Activated naive CD4-positive, alpha-beta T cell treated with anti-CD3 and anti-CD28 coated beads for 36 hours (primary cell): ENCODE results near the gene IL1A. TPM values are rescaled to one million over a fixed set of nuclear protein-coding genes. Genes with fewer than 3 reads are reported as not detected.

ENCODE experiments used
- CTCF ChIA-PET: fragments of 350-600 bp; sonication (Branson Sonifier 250); formaldehyde crosslinking; loops from one replicate; lab custom pipeline; 2021; ENCODE audit warnings: antibody characterized with exemption; lab: Charles Lee
- DNase-seq: peaks from one replicate; pipeline ENCODE4 v3.0.0-alpha.2; 2020
- H3K27ac Mint-ChIP-seq: one replicate; pipeline ENCODE4 v1.8.0; 2021; ENCODE audit warnings: mild to moderate bottlenecking, mixed read lengths
- H3K27me3 Mint-ChIP-seq: one replicate; pipeline ENCODE4 v1.8.0; 2021; ENCODE audit warnings: low read depth, mixed read lengths
- H3K36me3 Mint-ChIP-seq: one replicate; pipeline ENCODE4 v1.8.0; 2021; ENCODE audit warnings: low read depth, mixed read lengths
- H3K4me1 Mint-ChIP-seq: one replicate; pipeline ENCODE4 v1.8.0; 2021; ENCODE audit warnings: low read depth, mixed read lengths
- H3K4me3 Mint-ChIP-seq: one replicate; pipeline ENCODE4 v1.8.0; 2021; ENCODE audit warnings: mild to moderate bottlenecking, moderate library complexity, mixed read lengths
- H3K9me3 Mint-ChIP-seq: one replicate; pipeline ENCODE4 v1.8.0; 2021; ENCODE audit warnings: mixed read lengths
- intact Hi-C: fragments of 100-400 bp; cut with micrococcal nuclease; formaldehyde crosslinking; loops from one replicate; pipeline ENCODE4 v1.15.1; 2023
- total RNA-seq, 2 experiments: library from RNA; stranded (reverse); gene quantifications; one replicate each; pipeline ENCODE4 v1.2.3, GENCODE V29; 2021

Gene IL1A
- total RNA-seq, 2 experiments from 2014 or later, result 0.17 to 0.29 TPM

- no peaks in the 10 kb centered on the region for H3K36me3 Mint-ChIP-seq
- peaks cover 25% of the 10 kb centered on the region for H3K4me1 Mint-ChIP-seq
- CTCF ChIA-PET, result interaction anchor here (0.8 kb wide), 1 partner anchor 72 kb away, joined by 3 read pairs; no protein-coding TSS in a partner anchor
- H3K9me3 Mint-ChIP-seq, result peaks cover 9% of the 10 kb centered on the region
- H3K27me3 Mint-ChIP-seq, result no peaks in the 10 kb centered on the region
- intact Hi-C loops, result loop anchor here (5.0 kb wide), 1 partner anchor 51 kb away; the partner anchor contains the start of gene CKAP2L
- DNase-seq, result no peak
- H3K4me3 Mint-ChIP-seq, result no peak overlapping the region
- no peak overlapping the region for H3K27ac Mint-ChIP-seq
Observed at GRCh38 chr2:112813280-112813966, 29.1 kb upstream of the IL1A start.

- no peak overlapping the region for H3K4me3 Mint-ChIP-seq
- peak overlapping the region; percentile 64 for H3K27ac Mint-ChIP-seq
- CTCF ChIA-PET, result interaction anchor here (0.6 to 0.8 kb wide), 2 partner anchors 72 to 332 kb away, joined by 3 to 4 read pairs; no protein-coding TSS in a partner anchor
Observed at GRCh38 chr2:112812318-112813267, 28.3 kb upstream of the IL1A start.

GRCh38 chr2:112811841-112812306, 27.6 kb upstream of the IL1A start:
- CTCF ChIA-PET, result interaction anchor here (0.6 kb wide), 1 partner anchor 331 kb away, joined by 4 read pairs; no protein-coding TSS in a partner anchor
- intact Hi-C loops, result loop anchor here (1.0 to 5.0 kb wide), 2 partner anchors 8 to 50 kb away; partner anchors contain the start of gene CKAP2L
- Mint-ChIP-seq H3K9me3 (peaks cover 16% of the 10 kb centered on the region), H3K36me3 (no peaks in the 10 kb centered on the region), H3K27ac (peak overlapping the region; percentile 64), H3K27me3 (no peaks in the 10 kb centered on the region), H3K4me1 (peaks cover 25% of the 10 kb centered on the region), H3K4me3 (no peak overlapping the region)
- peak; percentile 49 for DNase-seq

More at GRCh38 chr2:112812318-112813267, 28.3 kb upstream of the IL1A start:
- DNase-seq, result no peak
- H3K27me3 Mint-ChIP-seq, result no peaks in the 10 kb centered on the region
- H3K4me1 Mint-ChIP-seq, result peaks cover 25% of the 10 kb centered on the region
- H3K36me3 Mint-ChIP-seq, result no peaks in the 10 kb centered on the region
- H3K9me3 Mint-ChIP-seq, result peaks cover 11% of the 10 kb centered on the region
- intact Hi-C loops, result loop anchor here (1.0 to 5.0 kb wide), 2 partner anchors 8 to 50 kb away; partner anchors contain the start of gene CKAP2L

- intact Hi-C loops, result loop anchor here (5.0 kb wide), 1 partner anchor 49 kb away; the partner anchor contains the start of gene CKAP2L
Observed at GRCh38 chr2:112811276-112811831, 27.1 kb upstream of the IL1A start.

GRCh38 chr2:112809112-112809511, 24.8 kb upstream of the IL1A start:
- Mint-ChIP-seq H3K27ac (peak overlapping the region; percentile 27), H3K4me1 (peaks cover 35% of the 10 kb centered on the region), H3K27me3 (no peaks in the 10 kb centered on the region), H3K9me3 (peaks cover 16% of the 10 kb centered on the region), H3K36me3 (no peaks in the 10 kb centered on the region), H3K4me3 (no peak overlapping the region)
- CTCF ChIA-PET, result interaction anchor here (1.0 kb wide), 1 partner anchor 15 kb away, joined by 3 read pairs; no protein-coding TSS in a partner anchor
- intact Hi-C loops, result no loop called here
- no peak for DNase-seq

More at GRCh38 chr2:112811276-112811831, 27.1 kb upstream of the IL1A start:
- H3K27ac Mint-ChIP-seq, result no peak overlapping the region
- H3K36me3 Mint-ChIP-seq, result no peaks in the 10 kb centered on the region
- no peak overlapping the region for H3K4me3 Mint-ChIP-seq
- CTCF ChIA-PET, result no interaction called here
- no peaks in the 10 kb centered on the region for H3K27me3 Mint-ChIP-seq
- no peak for DNase-seq
- H3K4me1 Mint-ChIP-seq, result peaks cover 28% of the 10 kb centered on the region
- peaks cover 16% of the 10 kb centered on the region for H3K9me3 Mint-ChIP-seq

- DNase-seq, result no peak
- H3K9me3 Mint-ChIP-seq, result peaks cover 16% of the 10 kb centered on the region
- intact Hi-C loops, result no loop called here
- H3K4me3 Mint-ChIP-seq, result no peak overlapping the region
- H3K27me3 Mint-ChIP-seq, result no peaks in the 10 kb centered on the region
- no peak overlapping the region for H3K27ac Mint-ChIP-seq
- no peaks in the 10 kb centered on the region for H3K36me3 Mint-ChIP-seq
- CTCF ChIA-PET, result no interaction called here
- H3K4me1 Mint-ChIP-seq, result peaks cover 28% of the 10 kb centered on the region
Observed at GRCh38 chr2:112807233-112807807, 23.0 kb upstream of the IL1A start.

GRCh38 chr2:112805542-112805941, 21.2 kb upstream of the IL1A start:
- peak overlapping the region; percentile 4 for H3K27ac Mint-ChIP-seq
- H3K36me3 Mint-ChIP-seq, result no peaks in the 10 kb centered on the region
- H3K27me3 Mint-ChIP-seq, result no peaks in the 10 kb centered on the region
- CTCF ChIA-PET, result interaction anchor here (0.7 kb wide), 1 partner anchor 65 kb away, joined by 4 read pairs; no protein-coding TSS in a partner anchor
- intact Hi-C loops, result no loop called here
- peaks cover 17% of the 10 kb centered on the region for H3K4me1 Mint-ChIP-seq
- peaks cover 15% of the 10 kb centered on the region for H3K9me3 Mint-ChIP-seq
- no peak overlapping the region for H3K4me3 Mint-ChIP-seq
- peak; percentile 16 for DNase-seq

GRCh38 chr2:112803691-112804521, 19.6 kb upstream of the IL1A start:
- no peak for DNase-seq
- Mint-ChIP-seq H3K27me3 (no peaks in the 10 kb centered on the region), H3K4me1 (peaks cover 17% of the 10 kb centered on the region), H3K9me3 (peaks cover 11% of the 10 kb centered on the region), H3K4me3 (no peak overlapping the region), H3K27ac (no peak overlapping the region), H3K36me3 (no peaks in the 10 kb centered on the region)
- CTCF ChIA-PET, result no interaction called here
- intact Hi-C loops, result loop anchor here (1.0 kb wide), 1 partner anchor 8 kb away; no protein-coding TSS in a partner anchor

- H3K27ac Mint-ChIP-seq, result no peak overlapping the region
- DNase-seq, result no peak
- H3K4me1 Mint-ChIP-seq, result peaks cover 14% of the 10 kb centered on the region
- CTCF ChIA-PET, result interaction anchor here (0.6 to 1.0 kb wide), 2 partner anchors 84 to 282 kb away, joined by 3 to 4 read pairs; no protein-coding TSS in a partner anchor
- intact Hi-C loops, result no loop called here
- H3K4me3 Mint-ChIP-seq, result no peak overlapping the region
- H3K27me3 Mint-ChIP-seq, result no peaks in the 10 kb centered on the region
- no peaks in the 10 kb centered on the region for H3K36me3 Mint-ChIP-seq
- H3K9me3 Mint-ChIP-seq, result no peaks in the 10 kb centered on the region
Observed at GRCh38 chr2:112800881-112801583, 16.7 kb upstream of the IL1A start.
